GM12865 (cell line): ENCODE data around the gene BCAS1.

Experiments used
- DNase-seq: peaks from one replicate; pipeline ENCODE4 v3.0.0; 2010; ENCODE audit warnings: low read depth
- H3K4me3 ChIP-seq: 2 replicates; pipeline ENCODE4 v1.5.1; 2011; ENCODE audit warnings: mild to moderate bottlenecking, low read depth, low read length, control low read depth
- TF ChIP-seq, protein P1 (sequence below): IDR thresholded peaks from 2 replicates; pipeline ENCODE4 v1.5.1; 2011; ENCODE audit warnings: low read length, control low read depth, low read depth, inconsistent platforms; ENCODE audit not compliant: insufficient read depth; ENCODE audit errors: missing control alignments

The BCAS1 gene

DNA sequence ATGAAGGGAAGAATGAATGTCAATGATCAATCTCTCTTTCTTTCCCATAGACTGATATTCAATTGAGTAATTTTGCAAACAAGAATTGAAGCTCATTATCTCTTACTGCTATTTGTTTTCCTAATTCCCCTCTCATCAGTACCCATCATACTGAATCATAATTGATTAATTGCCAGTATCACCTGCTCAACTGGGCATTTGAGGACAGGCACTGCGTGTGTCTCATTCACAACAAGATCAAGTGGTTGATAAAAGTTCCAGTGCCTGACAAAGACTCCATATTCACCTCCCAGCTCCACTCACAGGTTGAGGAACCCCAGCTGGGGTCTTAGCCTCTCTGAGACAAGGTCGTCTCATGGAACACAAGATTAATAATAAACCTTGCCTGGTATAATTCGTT, 67.7 kb downstream of the BCAS1 start:
- H3K4me3 ChIP-seq: no peak overlapping the region
- TF ChIP-seq, protein P1, sequence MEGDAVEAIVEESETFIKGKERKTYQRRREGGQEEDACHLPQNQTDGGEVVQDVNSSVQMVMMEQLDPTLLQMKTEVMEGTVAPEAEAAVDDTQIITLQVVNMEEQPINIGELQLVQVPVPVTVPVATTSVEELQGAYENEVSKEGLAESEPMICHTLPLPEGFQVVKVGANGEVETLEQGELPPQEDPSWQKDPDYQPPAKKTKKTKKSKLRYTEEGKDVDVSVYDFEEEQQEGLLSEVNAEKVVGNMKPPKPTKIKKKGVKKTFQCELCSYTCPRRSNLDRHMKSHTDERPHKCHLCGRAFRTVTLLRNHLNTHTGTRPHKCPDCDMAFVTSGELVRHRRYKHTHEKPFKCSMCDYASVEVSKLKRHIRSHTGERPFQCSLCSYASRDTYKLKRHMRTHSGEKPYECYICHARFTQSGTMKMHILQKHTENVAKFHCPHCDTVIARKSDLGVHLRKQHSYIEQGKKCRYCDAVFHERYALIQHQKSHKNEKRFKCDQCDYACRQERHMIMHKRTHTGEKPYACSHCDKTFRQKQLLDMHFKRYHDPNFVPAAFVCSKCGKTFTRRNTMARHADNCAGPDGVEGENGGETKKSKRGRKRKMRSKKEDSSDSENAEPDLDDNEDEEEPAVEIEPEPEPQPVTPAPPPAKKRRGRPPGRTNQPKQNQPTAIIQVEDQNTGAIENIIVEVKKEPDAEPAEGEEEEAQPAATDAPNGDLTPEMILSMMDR: no peak
- no peak for DNase-seq

GRCh38 chr20:54002056-54002575, 68.3 kb downstream of the BCAS1 start:
- DNase-seq: no peak
- TF ChIP-seq, protein P1: no peak
- no peak overlapping the region for H3K4me3 ChIP-seq

DNA sequence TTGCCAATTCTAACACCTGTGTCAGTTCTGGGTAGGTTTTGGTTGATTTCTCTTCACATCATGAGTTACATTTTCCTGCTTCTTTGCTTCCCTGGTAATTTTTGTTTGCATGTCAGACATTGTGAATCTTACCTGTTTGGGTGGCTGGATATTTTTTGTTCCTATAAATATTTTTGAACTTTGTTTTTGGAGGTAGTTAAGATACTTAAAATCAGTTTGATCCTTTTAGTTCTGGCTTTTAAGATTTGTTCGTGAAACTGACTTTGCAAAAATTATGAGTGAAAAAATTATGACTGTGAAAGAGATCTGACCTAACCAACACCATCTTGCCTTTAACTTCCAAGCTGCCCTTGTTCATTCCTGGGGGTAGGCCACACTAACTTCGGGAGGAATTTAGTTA, 69.5 kb downstream of the BCAS1 start:
- H3K4me3 ChIP-seq: no peak overlapping the region
- DNase-seq: no peak
- TF ChIP-seq, protein P1: no peak

- no peak for DNase-seq
- no peak overlapping the region for H3K4me3 ChIP-seq
- TF ChIP-seq, protein P1: no peak
These were observed 70.1 kb downstream of the BCAS1 start for GRCh38 chr20:54000262-54000661.

- TF ChIP-seq, protein P1: no peak
- H3K4me3 ChIP-seq: no peak overlapping the region
- no peak for DNase-seq
These were observed 71.3 kb downstream of the BCAS1 start for GRCh38 chr20:53999077-53999476.

- TF ChIP-seq, protein P1: no peak
- no peak for DNase-seq
- H3K4me3 ChIP-seq: no peak overlapping the region
These were observed 73.6 kb downstream of the BCAS1 start for GRCh38 chr20:53996584-53997486.
